HG03469 (cell line): ENCODE measurements around the gene ATXN3L.
"Not testable (repeated sequence)": the region's sequence is repeated elsewhere in the genome, so short reads cannot be mapped to it uniquely, and the experiment has no call there.

Source experiments
- ATAC-seq: cut with Tn5 transposase; IDR thresholded peaks from one replicate; pipeline ENCODE4 v1.9.1; 2021; ENCODE audit warnings: mild to moderate bottlenecking, moderate library complexity, moderate number of reproducible peaks; ENCODE audit not compliant: unreplicated experiment

Gene ATXN3L

GRCh38 chrX:13309631-13310030 lies 10.2 kb downstream of the ATXN3L start:
- no peak for ATAC-seq

- no peak for ATAC-seq
Observed at GRCh38 chrX:13307041-13307440, 12.8 kb downstream of the ATXN3L start.

GRCh38 chrX:13305108-13305507 lies 14.7 kb downstream of the ATXN3L start:
- ATAC-seq = no peak

- ATAC-seq = no peak
Observed at GRCh38 chrX:13304052-13304451, 15.8 kb downstream of the ATXN3L start.

- ATAC-seq = not testable (repeated sequence)
Observed at GRCh38 chrX:13303248-13303647, 16.6 kb downstream of the ATXN3L start.

GRCh38 chrX:13298836-13299235 lies 21.0 kb downstream of the ATXN3L start:
- ATAC-seq = no peak

GRCh38 chrX:13295841-13296240 lies 24.0 kb downstream of the ATXN3L start:
- no peak for ATAC-seq

- no peak for ATAC-seq
Observed at GRCh38 chrX:13293700-13294099, 26.2 kb downstream of the ATXN3L start.

- ATAC-seq = no peak
Observed at GRCh38 chrX:13290891-13291614, 28.8 kb downstream of the ATXN3L start.

- no peak for ATAC-seq
Observed at GRCh38 chrX:13288671-13289070, 31.2 kb downstream of the ATXN3L start.

- ATAC-seq = no peak
Observed at GRCh38 chrX:13287816-13288215, 32.0 kb downstream of the ATXN3L start.

GRCh38 chrX:13285693-13286092 lies 34.2 kb downstream of the ATXN3L start:
- no peak for ATAC-seq

GRCh38 chrX:13285229-13285628 lies 34.6 kb downstream of the ATXN3L start:
- no peak for ATAC-seq

GRCh38 chrX:13284570-13284969 lies 35.3 kb downstream of the ATXN3L start:
- no peak for ATAC-seq

GRCh38 chrX:13283950-13284546 lies 35.8 kb downstream of the ATXN3L start:
- no peak for ATAC-seq

- ATAC-seq = no peak
Observed at GRCh38 chrX:13283512-13283911, 36.3 kb downstream of the ATXN3L start.

GRCh38 chrX:13281289-13281688 lies 38.6 kb downstream of the ATXN3L start:
- ATAC-seq = no peak

- no peak for ATAC-seq
Observed at GRCh38 chrX:13279279-13280018, 40.4 kb downstream of the ATXN3L start.

- no peak for ATAC-seq
Observed at GRCh38 chrX:13277539-13277938, 42.3 kb downstream of the ATXN3L start.

GRCh38 chrX:13276991-13277390 lies 42.9 kb downstream of the ATXN3L start:
- ATAC-seq = no peak

- no peak for ATAC-seq
Observed at GRCh38 chrX:13275031-13275430, 44.8 kb downstream of the ATXN3L start.

GRCh38 chrX:13272426-13272825 lies 47.4 kb downstream of the ATXN3L start:
- no peak for ATAC-seq
